ENCODE measurements around the gene RETREG1.

DNA sequence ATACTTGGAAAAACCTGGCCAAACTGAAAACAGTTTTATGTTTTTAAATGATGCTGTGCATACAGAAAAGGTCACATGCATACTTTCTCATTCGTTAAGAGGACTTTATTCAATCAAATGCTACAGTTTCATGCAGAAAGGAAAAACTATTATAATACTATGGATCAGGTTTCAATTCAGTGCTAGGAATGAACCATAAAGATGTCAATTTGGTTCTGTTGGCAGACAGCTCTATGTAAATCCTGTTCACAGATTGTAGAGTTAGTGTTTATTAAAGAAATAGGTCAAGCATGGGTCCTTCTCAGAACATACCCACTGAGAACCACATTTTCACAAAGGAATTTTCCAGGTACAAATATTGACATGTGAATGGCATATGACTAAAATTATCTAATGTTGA lies 57.1 kb downstream of the RETREG1 start:
- no peak for TF ChIP-seq OVOL3 (tag by site-specific recombination; IDR thresholded peaks at IDR 0.05)
- TF ChIP-seq, protein P1, sequence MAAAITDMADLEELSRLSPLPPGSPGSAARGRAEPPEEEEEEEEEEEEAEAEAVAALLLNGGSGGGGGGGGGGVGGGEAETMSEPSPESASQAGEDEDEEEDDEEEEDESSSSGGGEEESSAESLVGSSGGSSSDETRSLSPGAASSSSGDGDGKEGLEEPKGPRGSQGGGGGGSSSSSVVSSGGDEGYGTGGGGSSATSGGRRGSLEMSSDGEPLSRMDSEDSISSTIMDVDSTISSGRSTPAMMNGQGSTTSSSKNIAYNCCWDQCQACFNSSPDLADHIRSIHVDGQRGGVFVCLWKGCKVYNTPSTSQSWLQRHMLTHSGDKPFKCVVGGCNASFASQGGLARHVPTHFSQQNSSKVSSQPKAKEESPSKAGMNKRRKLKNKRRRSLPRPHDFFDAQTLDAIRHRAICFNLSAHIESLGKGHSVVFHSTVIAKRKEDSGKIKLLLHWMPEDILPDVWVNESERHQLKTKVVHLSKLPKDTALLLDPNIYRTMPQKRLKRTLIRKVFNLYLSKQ (tag by site-specific recombination; IDR thresholded peaks at IDR 0.05; ENCODE audit: borderline replicate concordance), result no peak
- no peak for TF ChIP-seq ZSCAN23 (tag by site-specific recombination; IDR thresholded peaks at IDR 0.05)
